ENCODE measurements around the gene PTPN1. TPM values are rescaled to one million over a fixed set of nuclear protein-coding genes. Genes with fewer than 3 reads are reported as not detected.

Gene PTPN1
- total RNA-seq, 8 experiments from 2014 or later: 28.2 to 54.5 (median 31.6) TPM

GRCh38 chr20:50574108-50574507 lies 63.9 kb downstream of the PTPN1 start:
- 80 to 100% (median 85%) methylated on average over 1 to 9 of the region's 9 CpGs; no CpG with 5 or more reads in 6 of the 10 experiments for WGBS, 10 experiments
- ATAC-seq (replicated peaks in 6 of 8): no peak
- Histone ChIP-seq H3K4me3 (no peak overlapping the region), H3K27ac (no peak overlapping the region), H3K4me1 (replicated peaks in 1 of 2) (no peaks in the 10 kb centered on the region)
- in situ Hi-C loops (cut with MboI; ENCODE audit: low pct_unique_long_range_greater_than_20kb in 2 of 9, low sequenced_read_pairs in 9 of 9, unreplicated experiment in 9 of 9): loop anchor here in 2 of 9 experiments (10.0 kb wide), 1 partner anchor 389 kb away; no protein-coding TSS in a partner anchor

DNA sequence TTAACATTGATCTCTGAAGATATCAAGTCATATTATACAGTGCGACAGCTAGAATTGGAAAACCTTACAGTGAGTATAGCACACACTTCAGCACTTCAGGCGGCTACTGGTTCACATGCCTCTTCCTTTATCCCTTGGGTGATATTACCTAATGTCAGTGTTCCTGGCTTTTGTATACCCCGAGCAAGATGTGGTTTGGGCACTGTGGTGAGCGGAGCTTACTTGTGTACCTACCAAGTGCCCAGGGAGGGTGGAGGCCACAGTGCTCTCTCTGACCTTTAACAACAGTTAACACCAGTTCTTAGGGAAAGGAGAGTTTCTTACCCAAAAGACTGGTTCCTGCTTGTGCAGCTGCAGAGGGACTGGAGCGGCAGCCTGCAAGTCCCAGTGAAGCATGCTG lies 64.4 kb downstream of the PTPN1 start:
- H3K4me1 ChIP-seq (replicated peaks in 1 of 2): no peaks in the 10 kb centered on the region
- 40 to 100% (median 100%) methylated on average over 1 to 5 of the region's 5 CpGs; no CpG with 5 or more reads in 3 of the 10 experiments for WGBS, 10 experiments
- in situ Hi-C loops (cut with MboI; ENCODE audit: low pct_unique_long_range_greater_than_20kb in 2 of 9, low sequenced_read_pairs in 9 of 9, unreplicated experiment in 9 of 9): loop anchor here in 2 of 9 experiments (10.0 kb wide), 1 partner anchor 390 kb away; no protein-coding TSS in a partner anchor
- H3K27ac ChIP-seq: no peak overlapping the region
- no peak overlapping the region for H3K4me3 ChIP-seq
- no peak for ATAC-seq (replicated peaks in 6 of 8)

- peak; percentile 68 to 87 (median 80) for ATAC-seq (replicated peaks in 6 of 8)
- in situ Hi-C loops (cut with MboI; ENCODE audit: low pct_unique_long_range_greater_than_20kb in 2 of 9, low sequenced_read_pairs in 9 of 9, unreplicated experiment in 9 of 9): loop anchor here in 4 of 9 experiments (10.0 to 25.0 kb wide), 2 partner anchors 389 to 391 kb away; partner anchors contain the start of gene CEBPB (in 2 of the 4)
- Histone ChIP-seq H3K4me1 (replicated peaks in 1 of 2) (no peaks in the 10 kb centered on the region), H3K27ac (no peak overlapping the region), H3K4me3 (no peak overlapping the region)
- 53 to 100% (median 87%) methylated on average over 1 to 12 of the region's 12 CpGs; no CpG with 5 or more reads in 2 of the 10 experiments for WGBS, 10 experiments
Measured at GRCh38 chr20:50575865-50576720, 65.9 kb downstream of the PTPN1 start.

GRCh38 chr20:50577175-50578018 lies 67.2 kb downstream of the PTPN1 start:
- Histone ChIP-seq H3K27ac (no peak overlapping the region), H3K4me1 (replicated peaks in 1 of 2) (no peaks in the 10 kb centered on the region), H3K4me3 (no peak overlapping the region)
- WGBS, 10 experiments: 64 to 96% (median 89%) methylated on average over 1 to 5 of the region's 17 CpGs; no CpG with 5 or more reads in 3 of the 10 experiments
- no peak for ATAC-seq (replicated peaks in 6 of 8)
- in situ Hi-C loops (cut with MboI; ENCODE audit: low pct_unique_long_range_greater_than_20kb in 2 of 9, low sequenced_read_pairs in 9 of 9, unreplicated experiment in 9 of 9): loop anchor here in 4 of 9 experiments (10.0 to 25.0 kb wide), 2 partner anchors 390 to 393 kb away; partner anchors contain the start of gene CEBPB (in 2 of the 4)

DNA sequence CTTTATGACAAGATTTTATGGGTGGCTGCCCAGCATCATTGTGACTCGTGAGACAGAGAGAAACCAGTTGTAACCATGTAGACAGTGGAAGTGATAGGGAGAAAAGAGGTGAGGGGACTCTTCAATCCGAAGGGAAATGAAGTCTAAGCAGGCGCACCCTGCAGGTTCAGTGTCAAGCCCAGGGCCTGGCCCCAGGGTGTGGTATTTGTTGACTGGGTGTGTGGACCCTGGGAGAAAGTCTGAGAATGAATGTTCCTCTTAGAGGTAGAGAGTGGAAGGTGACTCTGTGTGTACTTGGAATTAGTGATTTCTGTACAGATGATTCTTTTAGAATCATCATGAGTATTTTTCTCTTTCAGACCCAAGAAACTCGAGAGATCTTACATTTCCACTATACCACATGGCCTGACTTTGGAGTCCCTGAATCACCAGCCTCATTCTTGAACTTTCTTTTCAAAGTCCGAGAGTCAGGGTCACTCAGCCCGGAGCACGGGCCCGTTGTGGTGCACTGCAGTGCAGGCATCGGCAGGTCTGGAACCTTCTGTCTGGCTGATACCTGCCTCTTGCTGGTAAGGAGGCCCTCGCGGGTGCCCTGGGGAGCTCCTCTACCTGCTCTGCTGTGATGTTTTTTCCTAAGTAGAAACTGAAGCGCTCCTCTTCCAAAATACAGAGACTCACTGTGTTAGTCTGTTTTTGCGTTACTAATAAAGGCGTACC lies 68.0 kb downstream of the PTPN1 start:
- 33 to 100% (median 87%) methylated on average over 1 to 8 of the region's 14 CpGs; no CpG with 5 or more reads in 2 of the 10 experiments for WGBS, 10 experiments
- H3K27ac ChIP-seq: no peak overlapping the region
- no peak for ATAC-seq (replicated peaks in 6 of 8)
- in situ Hi-C loops (cut with MboI; ENCODE audit: low pct_unique_long_range_greater_than_20kb in 2 of 9, low sequenced_read_pairs in 9 of 9, unreplicated experiment in 9 of 9): loop anchor here in 4 of 9 experiments (10.0 to 25.0 kb wide), 2 partner anchors 391 to 393 kb away; partner anchors contain the start of gene CEBPB (in 2 of the 4)
- no peak overlapping the region for H3K4me3 ChIP-seq
- no peaks in the 10 kb centered on the region for H3K4me1 ChIP-seq (replicated peaks in 1 of 2)

- in situ Hi-C loops (cut with MboI; ENCODE audit: low pct_unique_long_range_greater_than_20kb in 2 of 9, low sequenced_read_pairs in 9 of 9, unreplicated experiment in 9 of 9): loop anchor here in 4 of 9 experiments (10.0 to 25.0 kb wide), 2 partner anchors 391 to 394 kb away; partner anchors contain the start of gene CEBPB (in 2 of the 4)
- ATAC-seq (replicated peaks in 6 of 8): no peak
- H3K4me1 ChIP-seq (replicated peaks in 1 of 2): no peaks in the 10 kb centered on the region
- no peak overlapping the region for H3K4me3 ChIP-seq
- H3K27ac ChIP-seq: no peak overlapping the region
- WGBS, 10 experiments: 75 to 90% (median 82%) methylated on average over 1 to 4 of the region's 5 CpGs; no CpG with 5 or more reads in 4 of the 10 experiments
Measured at GRCh38 chr20:50578778-50579165, 68.6 kb downstream of the PTPN1 start.

- no peaks in the 10 kb centered on the region for H3K4me1 ChIP-seq (replicated peaks in 1 of 2)
- no peak overlapping the region for H3K4me3 ChIP-seq
- no peak overlapping the region for H3K27ac ChIP-seq
- 74 to 96% (median 84%) methylated on average over 1 to 4 of the region's 10 CpGs; no CpG with 5 or more reads in 5 of the 10 experiments for WGBS, 10 experiments
- in situ Hi-C loops (cut with MboI; ENCODE audit: low pct_unique_long_range_greater_than_20kb in 2 of 9, low sequenced_read_pairs in 9 of 9, unreplicated experiment in 9 of 9): loop anchor here in 4 of 9 experiments (10.0 to 25.0 kb wide), 2 partner anchors 392 to 395 kb away; partner anchors contain the start of gene CEBPB (in 2 of the 4)
- ATAC-seq (replicated peaks in 6 of 8): no peak
Measured at GRCh38 chr20:50579511-50579910, 69.3 kb downstream of the PTPN1 start.

- peak; percentile 37 to 72 (median 51) for ATAC-seq (replicated peaks in 6 of 8)
- in situ Hi-C loops (cut with MboI; ENCODE audit: low pct_unique_long_range_greater_than_20kb in 2 of 9, low sequenced_read_pairs in 9 of 9, unreplicated experiment in 9 of 9): loop anchor here in 3 of 9 experiments (10.0 to 25.0 kb wide), 2 partner anchors 393 to 395 kb away; partner anchors contain the start of gene CEBPB (in 2 of the 3)
- H3K4me1 ChIP-seq (replicated peaks in 1 of 2): no peaks in the 10 kb centered on the region
- H3K4me3 ChIP-seq: no peak overlapping the region
- no peak overlapping the region for H3K27ac ChIP-seq
- WGBS, 10 experiments: 0 to 100% (median 90%) methylated on average over 1 to 5 of the region's 17 CpGs; no CpG with 5 or more reads in 3 of the 10 experiments
Measured at GRCh38 chr20:50580016-50580747, 70.0 kb downstream of the PTPN1 start.

- in situ Hi-C loops (cut with MboI; ENCODE audit: low pct_unique_long_range_greater_than_20kb in 2 of 9, low sequenced_read_pairs in 9 of 9, unreplicated experiment in 9 of 9): loop anchor here in 3 of 9 experiments (10.0 to 25.0 kb wide), 2 partner anchors 394 to 396 kb away; partner anchors contain the start of gene CEBPB (in 2 of the 3)
- WGBS, 10 experiments: 75 to 100% (median 89%) methylated on average over 1 to 12 of the region's 21 CpGs; no CpG with 5 or more reads in 2 of the 10 experiments
- no peak overlapping the region for H3K27ac ChIP-seq
- H3K4me1 ChIP-seq (replicated peaks in 1 of 2): no peaks in the 10 kb centered on the region
- ATAC-seq (replicated peaks in 6 of 8): no peak
- H3K4me3 ChIP-seq: no peak overlapping the region
Measured at GRCh38 chr20:50580842-50581544, 70.8 kb downstream of the PTPN1 start.

- Histone ChIP-seq H3K27ac (no peak overlapping the region), H3K4me1 (replicated peaks in 1 of 2) (no peaks in the 10 kb centered on the region), H3K4me3 (no peak overlapping the region)
- ATAC-seq (replicated peaks in 6 of 8): no peak
- in situ Hi-C loops (cut with MboI; ENCODE audit: low pct_unique_long_range_greater_than_20kb in 2 of 9, low sequenced_read_pairs in 9 of 9, unreplicated experiment in 9 of 9): loop anchor here in 3 of 9 experiments (10.0 to 25.0 kb wide), 2 partner anchors 395 to 397 kb away; partner anchors contain the start of gene CEBPB (in 2 of the 3)
- WGBS, 10 experiments: 48 to 86% (median 60%) methylated on average over 1 to 6 of the region's 6 CpGs; no CpG with 5 or more reads in 5 of the 10 experiments
Measured at GRCh38 chr20:50582092-50582491, 71.9 kb downstream of the PTPN1 start.
